H9 (cell line): Measurements from ENCODE around the gene ZNF275. TPM values are rescaled to one million over a fixed set of nuclear protein-coding genes. Genes with fewer than 3 reads are reported as not detected.

ENCODE experiments used
- DNase-seq: peaks from one replicate; pipeline ENCODE4 v3.0.0-alpha.2; 2017
- H2AFZ ChIP-seq: one replicate; pipeline ENCODE4 v1.6.1; 2013; ENCODE audit warnings: mild to moderate bottlenecking, low read length, control low read depth, moderate library complexity
- H2AK5ac ChIP-seq: 2 replicates; pipeline ENCODE4 v1.6.1; 2013; ENCODE audit warnings: low read length, control low read depth, mixed read lengths; ENCODE audit not compliant: insufficient read length
- H2BK120ac ChIP-seq: one replicate; pipeline ENCODE4 v1.6.1; 2013; ENCODE audit warnings: low read depth, mild to moderate bottlenecking, low read length, control low read depth, inconsistent platforms; ENCODE audit not compliant: poor library complexity, severe bottlenecking
- H2BK12ac ChIP-seq: 2 replicates; pipeline ENCODE4 v1.6.1; 2013; ENCODE audit warnings: low read length, control low read depth, mixed read lengths, low read depth; ENCODE audit not compliant: insufficient read length
- H2BK15ac ChIP-seq: 2 replicates; pipeline ENCODE4 v1.6.1; 2013; ENCODE audit warnings: low read depth, low read length, control low read depth
- H2BK20ac ChIP-seq: one replicate; pipeline ENCODE4 v1.6.1; 2013; ENCODE audit warnings: low read depth, mild to moderate bottlenecking, low read length, control low read depth, inconsistent platforms; ENCODE audit not compliant: poor library complexity, severe bottlenecking
- H2BK5ac ChIP-seq: 2 replicates; pipeline ENCODE4 v1.6.1; 2013; ENCODE audit warnings: low read length, control low read depth, mixed read lengths; ENCODE audit not compliant: insufficient read length
- H3K14ac ChIP-seq: 2 replicates; pipeline ENCODE4 v1.6.1; 2013; ENCODE audit warnings: low read length, control low read depth; ENCODE audit not compliant: insufficient read depth
- H3K18ac ChIP-seq: 2 replicates; pipeline ENCODE4 v1.6.1; 2013; ENCODE audit warnings: low read depth, mild to moderate bottlenecking, mixed read lengths, low read length, control low read depth; ENCODE audit not compliant: insufficient read length
- H3K23ac ChIP-seq: 2 replicates; pipeline ENCODE4 v1.6.1; 2013; ENCODE audit warnings: low read length, control low read depth, mixed read lengths, low read depth; ENCODE audit not compliant: insufficient read length
- H3K23me2 ChIP-seq: 2 replicates; pipeline ENCODE4 v1.6.1; 2013; ENCODE audit warnings: low read depth, mild to moderate bottlenecking, mixed read lengths, low read length, control low read depth; ENCODE audit not compliant: insufficient read length, poor library complexity, severe bottlenecking
- H3K27ac ChIP-seq: 2 replicates; pipeline ENCODE4 v1.5.1; 2013; ENCODE audit warnings: low read length, control low read depth, mixed read lengths, low read depth; ENCODE audit not compliant: insufficient read length
- H3K27me3 ChIP-seq: 2 replicates; pipeline ENCODE4 v1.6.1; 2013; ENCODE audit warnings: low read length, control low read depth, inconsistent platforms; ENCODE audit not compliant: insufficient read depth
- H3K4ac ChIP-seq: 2 replicates; pipeline ENCODE4 v1.6.1; 2013; ENCODE audit warnings: low read depth, mild to moderate bottlenecking, control low read depth, inconsistent platforms, low read length, moderate library complexity
- H3K4me1 ChIP-seq: 2 replicates; pipeline ENCODE4 v1.6.1; 2013; ENCODE audit warnings: low read length, control low read depth, inconsistent platforms; ENCODE audit not compliant: insufficient read depth
- H3K4me2 ChIP-seq: 2 replicates; pipeline ENCODE4 v1.6.1; 2013; ENCODE audit warnings: low read length, control low read depth, mixed read lengths; ENCODE audit not compliant: insufficient read length, insufficient read depth
- H3K56ac ChIP-seq: 2 replicates; pipeline ENCODE4 v1.6.1; 2013; ENCODE audit warnings: low read depth, mild to moderate bottlenecking, mixed read lengths, low read length, control low read depth; ENCODE audit not compliant: insufficient read length
- H3K79me1 ChIP-seq: 2 replicates; pipeline ENCODE4 v1.6.1; 2013; ENCODE audit warnings: low read depth, mild to moderate bottlenecking, moderate library complexity, low read length, control low read depth, inconsistent platforms; ENCODE audit not compliant: insufficient read depth, poor library complexity, severe bottlenecking
- H3K79me2 ChIP-seq: 2 replicates; pipeline ENCODE4 v1.6.1; 2013; ENCODE audit warnings: low read length, control low read depth, inconsistent platforms; ENCODE audit not compliant: insufficient read depth
- H3K9ac ChIP-seq: 2 replicates; pipeline ENCODE4 v1.6.1; 2013; ENCODE audit warnings: low read length, control low read depth, mixed read lengths; ENCODE audit not compliant: insufficient read length; ENCODE audit errors: extremely low read depth
- H3K9me3 ChIP-seq: one replicate; pipeline ENCODE4 v1.6.1; 2013; ENCODE audit warnings: low read depth, low read length, inconsistent platforms; ENCODE audit not compliant: control insufficient read depth
- H3T11ph ChIP-seq: one replicate; pipeline ENCODE4 v1.6.1; 2013; ENCODE audit warnings: mild to moderate bottlenecking, low read length, control low read depth, inconsistent platforms
- H4K20me1 ChIP-seq: one replicate; pipeline ENCODE4 v1.6.1; 2013; ENCODE audit not compliant: control insufficient read depth, insufficient read length, insufficient read depth
- H4K5ac ChIP-seq: 2 replicates; pipeline ENCODE4 v1.6.1; 2013; ENCODE audit warnings: low read depth, mild to moderate bottlenecking, mixed read lengths, low read length, control low read depth; ENCODE audit not compliant: insufficient read length
- H4K8ac ChIP-seq: replicated peaks from 2 replicates; pipeline ENCODE4 v1.6.1; 2013; ENCODE audit warnings: low read length, control low read depth, mixed read lengths, low read depth; ENCODE audit not compliant: insufficient read length
- H4K91ac ChIP-seq: 2 replicates; pipeline ENCODE4 v1.6.1; 2013; ENCODE audit warnings: low read depth, mild to moderate bottlenecking, moderate library complexity, mixed read lengths, low read length, control low read depth; ENCODE audit not compliant: insufficient read length
- H3K27ac Mint-ChIP-seq, 3 experiments: 2 replicates in 2 of 3; 3 replicates in 1 of 3; pipeline ENCODE4 v1.8.0; 2020 to 2021; ENCODE audit warnings: mixed read lengths in 3 of 3, mild to moderate bottlenecking in 1 of 3, moderate library complexity in 1 of 3
- H3K27me3 Mint-ChIP-seq: 2 replicates; pipeline ENCODE4 v1.8.0; 2021; ENCODE audit warnings: low read depth, mild to moderate bottlenecking, moderate library complexity, mixed read lengths
- H3K36me3 Mint-ChIP-seq, 3 experiments: 2 replicates in 2 of 3; 3 replicates in 1 of 3; pipeline ENCODE4 v1.8.0; 2020 to 2021; ENCODE audit warnings: low read depth in 3 of 3, mixed read lengths in 3 of 3; ENCODE audit not compliant: insufficient read depth in 1 of 3
- H3K4me1 Mint-ChIP-seq, 2 experiments: 2 replicates each; pipeline ENCODE4 v1.8.0; 2020; ENCODE audit warnings: mixed read lengths in 2 of 2
- H3K4me3 Mint-ChIP-seq, 2 experiments: 2 replicates in 1 of 2; 3 replicates in 1 of 2; pipeline ENCODE4 v1.8.0; 2020 to 2021; ENCODE audit warnings: mild to moderate bottlenecking in 2 of 2, mixed read lengths in 2 of 2, moderate library complexity in 1 of 2
- H3K9me3 Mint-ChIP-seq, 2 experiments: 2 replicates in 1 of 2; 3 replicates in 1 of 2; pipeline ENCODE4 v1.8.0; 2020; ENCODE audit warnings: mild to moderate bottlenecking in 2 of 2, mixed read lengths in 2 of 2, moderate library complexity in 1 of 2
- WGBS: extraction: QIAGEN DNeasy Blood & Tissue Kit; methylation state at CpG from one replicate; pipeline ENCODE4 v1.1.7; 2013; ENCODE audit warnings: missing lambda C conversion rate, low lambda C conversion rate, mixed read lengths; ENCODE audit not compliant: insufficient read length; ENCODE audit errors: extremely low coverage; 5-methylcytosine and 5-hydroxymethylcytosine counted together
- total RNA-seq: library from RNA; stranded (reverse); gene quantifications from 2 replicates; pipeline ENCODE4 v1.2.1, GENCODE V29; 2021
- TF ChIP-seq, protein P1 (sequence below): fragments of 200-600 bp; sonication (generic); conservative IDR thresholded peaks from 3 replicates; pipeline ENCODE4 v1.8.0; 2021; ENCODE audit warnings: antibody characterized with exemption, mild to moderate bottlenecking

Gene ZNF275
- total RNA-seq, 1 experiment from 2014 or later = 11.8 TPM

DNA sequence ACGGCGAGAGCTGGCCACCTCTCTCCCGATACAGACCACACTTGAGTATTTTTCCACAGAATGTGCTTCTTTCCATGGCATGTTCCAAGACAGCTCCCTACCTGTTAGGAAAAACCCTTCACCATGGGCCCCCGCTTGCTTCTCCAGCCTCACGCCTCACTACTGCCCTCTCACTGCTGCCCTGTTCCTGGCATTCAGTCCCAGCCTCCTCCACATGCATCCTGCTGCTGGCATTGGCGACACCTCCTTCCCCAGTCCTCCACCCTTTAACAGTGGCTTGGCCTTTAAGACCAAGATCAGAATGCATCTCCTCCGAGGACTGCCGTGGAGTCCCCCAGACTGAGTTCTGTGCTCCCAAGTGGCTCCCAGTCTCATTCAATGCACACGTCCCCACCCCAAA, 23.1 kb upstream of the ZNF275 start:
- H4K20me1 ChIP-seq = no peaks in the 10 kb centered on the region
- H4K8ac ChIP-seq = no peak overlapping the region
- H3K23ac ChIP-seq = no peak overlapping the region
- TF ChIP-seq, protein P1, sequence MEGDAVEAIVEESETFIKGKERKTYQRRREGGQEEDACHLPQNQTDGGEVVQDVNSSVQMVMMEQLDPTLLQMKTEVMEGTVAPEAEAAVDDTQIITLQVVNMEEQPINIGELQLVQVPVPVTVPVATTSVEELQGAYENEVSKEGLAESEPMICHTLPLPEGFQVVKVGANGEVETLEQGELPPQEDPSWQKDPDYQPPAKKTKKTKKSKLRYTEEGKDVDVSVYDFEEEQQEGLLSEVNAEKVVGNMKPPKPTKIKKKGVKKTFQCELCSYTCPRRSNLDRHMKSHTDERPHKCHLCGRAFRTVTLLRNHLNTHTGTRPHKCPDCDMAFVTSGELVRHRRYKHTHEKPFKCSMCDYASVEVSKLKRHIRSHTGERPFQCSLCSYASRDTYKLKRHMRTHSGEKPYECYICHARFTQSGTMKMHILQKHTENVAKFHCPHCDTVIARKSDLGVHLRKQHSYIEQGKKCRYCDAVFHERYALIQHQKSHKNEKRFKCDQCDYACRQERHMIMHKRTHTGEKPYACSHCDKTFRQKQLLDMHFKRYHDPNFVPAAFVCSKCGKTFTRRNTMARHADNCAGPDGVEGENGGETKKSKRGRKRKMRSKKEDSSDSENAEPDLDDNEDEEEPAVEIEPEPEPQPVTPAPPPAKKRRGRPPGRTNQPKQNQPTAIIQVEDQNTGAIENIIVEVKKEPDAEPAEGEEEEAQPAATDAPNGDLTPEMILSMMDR = peak; percentile 34; the same call in 1 of the 3 replicates
- H3K9me3 ChIP-seq = peaks cover 31% of the 10 kb centered on the region
- H2BK120ac ChIP-seq = no peak overlapping the region
- no peak overlapping the region for H3K9ac ChIP-seq
- Mint-ChIP-seq H3K9me3 (peaks cover 51 to 60% of the 10 kb centered on the region in 2 experiments), H3K36me3 (peaks cover 0 to 4% (median 0%) of the 10 kb centered on the region in 3 experiments; a peak in 4 of 7 replicates), H3K27me3 (peaks cover 6% of the 10 kb centered on the region), H3K27ac (no peak overlapping the region), H3K4me3 (no peak overlapping the region), H3K4me1 (peaks cover 0 to 4% of the 10 kb centered on the region in 2 experiments; a peak in 1 of 4 replicates)
- DNase-seq = peak; percentile 48
- H3K14ac ChIP-seq = no peak overlapping the region
- H3K18ac ChIP-seq = no peak overlapping the region
- no peaks in the 10 kb centered on the region for H3K27me3 ChIP-seq
- H3K79me1 ChIP-seq = no peaks in the 10 kb centered on the region
- H3T11ph ChIP-seq = no peak overlapping the region
- H3K79me2 ChIP-seq = no peaks in the 10 kb centered on the region
- H3K4me2 ChIP-seq = no peak overlapping the region
- H2AK5ac ChIP-seq = no peak overlapping the region
- H3K4ac ChIP-seq = no peak overlapping the region
- no peak overlapping the region for H3K56ac ChIP-seq
- no CpG with 5 or more reads among the region's 9 CpGs for WGBS
- no peak overlapping the region for H3K27ac ChIP-seq
- H4K5ac ChIP-seq = no peak overlapping the region
- H3K4me1 ChIP-seq = no peaks in the 10 kb centered on the region
- no peak overlapping the region for H2BK15ac ChIP-seq
- no peak overlapping the region for H2BK12ac ChIP-seq
- no peak overlapping the region for H2BK5ac ChIP-seq
- no peak overlapping the region for H2BK20ac ChIP-seq
- no peak overlapping the region for H2AFZ ChIP-seq
- no peak overlapping the region for H4K91ac ChIP-seq
- no peaks in the 10 kb centered on the region for H3K23me2 ChIP-seq
